Subcutaneous abdominal adipose tissue (tissue), 5 donors: ENCODE measurements around the gene CHID1.

Experiments used
- H3K27ac ChIP-seq: one replicate; pipeline ENCODE4 v1.7.0; 2013; ENCODE audit warnings: low read depth, mild to moderate bottlenecking, inconsistent platforms, low read length, moderate library complexity
- H3K27me3 ChIP-seq, 5 donors: one replicate each; pipeline ENCODE4 v1.7.0; 2013; ENCODE audit warnings: low read length in 5 of 5, inconsistent platforms in 1 of 5; ENCODE audit not compliant: control insufficient read depth in 5 of 5, insufficient read depth in 4 of 5
- H3K36me3 ChIP-seq, 5 donors: one replicate each; pipeline ENCODE4 v1.7.0; 2013; ENCODE audit warnings: low read length in 5 of 5; ENCODE audit not compliant: control insufficient read depth in 5 of 5, insufficient read depth in 5 of 5
- H3K4me1 ChIP-seq, 5 donors: one replicate each; pipeline ENCODE4 v1.7.0; 2013; ENCODE audit warnings: low read length in 5 of 5, mild to moderate bottlenecking in 3 of 5, moderate library complexity in 1 of 5; ENCODE audit not compliant: control insufficient read depth in 5 of 5, insufficient read depth in 5 of 5
- H3K4me3 ChIP-seq, 5 donors: one replicate each; pipeline ENCODE4 v1.7.0; 2013; ENCODE audit warnings: low read length in 5 of 5, low read depth in 1 of 5
- H3K9ac ChIP-seq, 5 donors: one replicate each; pipeline ENCODE4 v1.7.0; 2013; ENCODE audit warnings: low read length in 5 of 5, mild to moderate bottlenecking in 4 of 5, moderate library complexity in 3 of 5
- H3K9me3 ChIP-seq, 5 donors: one replicate each; pipeline ENCODE4 v1.7.0; 2013; ENCODE audit warnings: low read length in 5 of 5; ENCODE audit not compliant: control insufficient read depth in 5 of 5
- donor health status: healthy.
- donor health status: healthy.
- donor health status: healthy.
- donor health status: healthy.
- donor health status: healthy.

The CHID1 gene

GRCh38 chr11:913043-913442 is 2.4 kb upstream of the CHID1 start:
- Histone ChIP-seq H3K4me1 (peaks cover 0 to 40% (median 23%) of the 10 kb centered on the region in 5 donors), H3K27me3 (no peaks in the 10 kb centered on the region), H3K9ac (no peak overlapping the region), H3K4me3 (no peak overlapping the region), H3K36me3 (peaks cover 0 to 7% (median 3%) of the 10 kb centered on the region in 5 donors), H3K9me3 (no peaks in the 10 kb centered on the region), H3K27ac (no peak overlapping the region)

- Histone ChIP-seq H3K4me3 (no peak overlapping the region), H3K27ac (peak overlapping the region; percentile 69), H3K9ac (no peak overlapping the region), H3K36me3 (peaks cover 0 to 10% (median 3%) of the 10 kb centered on the region in 5 donors), H3K4me1 (peaks cover 0 to 36% (median 23%) of the 10 kb centered on the region in 5 donors), H3K27me3 (no peaks in the 10 kb centered on the region), H3K9me3 (no peaks in the 10 kb centered on the region)
Measured at GRCh38 chr11:912266-912665, 1.7 kb upstream of the CHID1 start.

- no peaks in the 10 kb centered on the region for H3K27me3 ChIP-seq
- peaks cover 0 to 10% (median 3%) of the 10 kb centered on the region in 5 donors for H3K36me3 ChIP-seq
- no peaks in the 10 kb centered on the region for H3K9me3 ChIP-seq
- H3K4me1 ChIP-seq, result peaks cover 0 to 36% (median 23%) of the 10 kb centered on the region in 5 donors
- peak overlapping the region in 1 of 5 donors; percentile 67 for H3K9ac ChIP-seq
- H3K4me3 ChIP-seq, result peak overlapping the region in 3 of 5 donors; percentile 73 to 85 (median 85)
- peak overlapping the region; percentile 69 for H3K27ac ChIP-seq
Measured at GRCh38 chr11:911890-912219, 1.2 kb upstream of the CHID1 start.

- Histone ChIP-seq H3K4me3 (peak overlapping the region in 4 of 5 donors; percentile 73 to 85 (median 84)), H3K27ac (peak overlapping the region; percentile 69), H3K4me1 (peaks cover 0 to 35% (median 23%) of the 10 kb centered on the region in 5 donors), H3K9me3 (no peaks in the 10 kb centered on the region), H3K9ac (peak overlapping the region in 4 of 5 donors; percentile 64 to 81 (median 72)), H3K27me3 (no peaks in the 10 kb centered on the region), H3K36me3 (peaks cover 0 to 10% (median 3%) of the 10 kb centered on the region in 5 donors)
Measured at GRCh38 chr11:911031-911889, 650 bp upstream of the CHID1 start.

GRCh38 chr11:910044-910588 is 494 bp downstream of the CHID1 start:
- H3K4me3 ChIP-seq, result peak overlapping the region in 4 of 5 donors; percentile 73 to 85 (median 84)
- H3K27me3 ChIP-seq, result no peaks in the 10 kb centered on the region
- peaks cover 0 to 10% (median 3%) of the 10 kb centered on the region in 5 donors for H3K36me3 ChIP-seq
- H3K9me3 ChIP-seq, result no peaks in the 10 kb centered on the region
- peak overlapping the region in 4 of 5 donors; percentile 66 to 89 (median 82) for H3K9ac ChIP-seq
- no peak overlapping the region for H3K27ac ChIP-seq
- H3K4me1 ChIP-seq, result peaks cover 0 to 32% (median 23%) of the 10 kb centered on the region in 5 donors

GRCh38 chr11:909406-909805 is 1.2 kb downstream of the CHID1 start:
- H3K4me3 ChIP-seq, result no peak overlapping the region
- no peak overlapping the region for H3K27ac ChIP-seq
- H3K9ac ChIP-seq, result peak overlapping the region in 2 of 5 donors; percentile 1 to 56
- H3K27me3 ChIP-seq, result no peaks in the 10 kb centered on the region
- H3K9me3 ChIP-seq, result no peaks in the 10 kb centered on the region
- peaks cover 0 to 32% (median 23%) of the 10 kb centered on the region in 5 donors for H3K4me1 ChIP-seq
- H3K36me3 ChIP-seq, result peaks cover 0 to 16% (median 7%) of the 10 kb centered on the region in 5 donors

GRCh38 chr11:908273-908672 is 2.3 kb downstream of the CHID1 start:
- Histone ChIP-seq H3K4me3 (no peak overlapping the region), H3K36me3 (peaks cover 0 to 27% (median 15%) of the 10 kb centered on the region in 5 donors), H3K27me3 (no peaks in the 10 kb centered on the region), H3K9ac (no peak overlapping the region), H3K27ac (no peak overlapping the region), H3K4me1 (peaks cover 0 to 32% (median 23%) of the 10 kb centered on the region in 5 donors), H3K9me3 (no peaks in the 10 kb centered on the region)

GRCh38 chr11:907668-908067 is 2.9 kb downstream of the CHID1 start:
- Histone ChIP-seq H3K4me1 (peaks cover 0 to 32% (median 23%) of the 10 kb centered on the region in 5 donors), H3K9ac (no peak overlapping the region), H3K4me3 (no peak overlapping the region), H3K9me3 (no peaks in the 10 kb centered on the region), H3K27ac (no peak overlapping the region), H3K36me3 (peaks cover 0 to 33% (median 21%) of the 10 kb centered on the region in 5 donors), H3K27me3 (no peaks in the 10 kb centered on the region)

- H3K9ac ChIP-seq, result no peak overlapping the region
- peaks cover 0 to 51% (median 39%) of the 10 kb centered on the region in 5 donors for H3K36me3 ChIP-seq
- H3K4me3 ChIP-seq, result no peak overlapping the region
- H3K27me3 ChIP-seq, result no peaks in the 10 kb centered on the region
- H3K4me1 ChIP-seq, result peaks cover 0 to 18% (median 14%) of the 10 kb centered on the region in 5 donors
- no peaks in the 10 kb centered on the region for H3K9me3 ChIP-seq
- no peak overlapping the region for H3K27ac ChIP-seq
Measured at GRCh38 chr11:905952-906351, 4.7 kb downstream of the CHID1 start.

- H3K9me3 ChIP-seq, result no peaks in the 10 kb centered on the region
- peaks cover 0 to 5% (median 3%) of the 10 kb centered on the region in 5 donors for H3K4me1 ChIP-seq
- no peak overlapping the region for H3K4me3 ChIP-seq
- H3K27me3 ChIP-seq, result no peaks in the 10 kb centered on the region
- peaks cover 0 to 66% (median 54%) of the 10 kb centered on the region in 5 donors for H3K36me3 ChIP-seq
- H3K9ac ChIP-seq, result no peak overlapping the region
- no peak overlapping the region for H3K27ac ChIP-seq
Measured at GRCh38 chr11:904380-904779, 6.2 kb downstream of the CHID1 start.
